GM21723 (cell line): ENCODE results near the gene JMJD1C.
"Not testable (repeated sequence)": the region's sequence is repeated elsewhere in the genome, so short reads cannot be mapped to it uniquely, and the experiment has no call there.

Source experiments
- ATAC-seq: cut with Tn5 transposase; IDR thresholded peaks from one replicate; pipeline ENCODE4 v1.9.1; 2021; ENCODE audit warnings: mild to moderate bottlenecking, moderate library complexity; ENCODE audit not compliant: unreplicated experiment

Gene JMJD1C

DNA sequence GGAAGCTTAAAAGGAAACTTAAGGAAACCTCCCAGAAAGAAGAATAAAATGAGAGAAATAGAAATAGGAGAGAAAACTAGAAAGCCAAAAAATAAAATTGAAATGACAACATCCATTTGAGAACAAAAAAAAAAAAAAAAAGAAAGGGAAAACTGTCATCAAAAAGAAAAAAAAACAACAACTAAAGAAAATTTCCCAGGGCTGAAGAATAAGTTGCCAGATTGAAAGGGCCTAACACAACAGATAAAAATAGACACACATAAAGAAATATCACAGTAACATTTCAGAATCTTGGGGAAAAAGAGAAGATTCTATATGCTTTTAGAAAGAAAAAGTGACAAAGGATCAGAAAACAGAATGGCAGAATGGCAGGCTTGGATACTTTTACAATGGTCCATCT lies 157.1 kb downstream of the JMJD1C start:
- no peak for ATAC-seq

DNA sequence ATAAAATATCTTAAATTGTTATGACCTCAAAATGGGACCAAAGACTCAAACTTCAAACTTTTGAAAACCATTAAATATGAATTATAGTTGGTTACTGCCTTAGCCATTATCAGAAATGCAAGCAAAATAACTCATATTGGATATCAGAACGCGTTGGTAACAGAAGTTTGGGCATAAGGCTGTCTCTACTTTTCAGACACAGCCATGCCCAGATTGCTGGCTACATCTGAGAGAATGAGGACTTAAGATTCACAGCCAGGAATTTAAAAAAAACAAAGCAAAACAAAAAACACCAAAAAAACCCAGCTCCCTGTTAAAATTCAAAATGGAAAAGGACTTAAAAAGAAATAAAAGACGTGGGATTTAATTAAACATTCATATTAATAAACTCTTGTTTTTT lies 161.6 kb downstream of the JMJD1C start:
- no peak for ATAC-seq

DNA sequence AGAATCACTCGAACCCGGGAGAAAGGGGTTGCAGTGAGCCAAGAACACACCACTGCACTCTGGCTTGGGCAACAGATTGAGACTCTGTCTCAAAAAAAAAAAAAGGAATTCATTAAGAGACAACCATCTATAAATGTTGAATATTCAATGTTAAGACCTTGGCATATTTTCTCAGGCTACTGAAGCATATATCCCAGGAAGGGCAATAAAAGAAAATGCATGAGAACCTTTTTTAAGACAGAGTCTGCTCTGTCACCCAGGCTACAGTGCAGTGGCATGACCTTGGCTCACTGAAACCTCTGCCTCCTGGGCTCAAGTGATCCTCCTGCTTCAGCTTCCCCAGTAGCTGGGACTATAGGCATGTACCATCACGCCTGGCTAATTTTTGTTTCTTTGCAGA lies 165.0 kb downstream of the JMJD1C start:
- ATAC-seq, result no peak

DNA sequence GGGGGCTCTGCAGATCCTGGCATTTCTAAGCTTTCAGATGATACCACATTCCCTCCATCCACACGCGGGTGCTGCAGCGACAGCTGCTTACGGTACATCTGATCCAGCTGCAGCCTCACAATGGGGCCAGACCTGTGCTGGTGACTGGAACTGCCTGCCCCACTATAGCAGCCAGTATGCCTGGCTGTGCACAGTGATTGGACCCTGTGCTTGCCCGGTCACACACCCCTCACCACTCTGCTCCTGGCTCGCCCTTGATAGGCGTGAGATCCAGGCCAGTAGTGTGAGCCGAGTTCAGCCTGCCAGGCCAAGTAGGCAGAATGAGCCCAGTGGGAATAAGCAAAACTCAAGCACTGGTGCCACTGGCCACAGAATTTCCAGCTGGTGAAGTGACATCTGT lies 167.8 kb downstream of the JMJD1C start:
- ATAC-seq, result no peak

DNA sequence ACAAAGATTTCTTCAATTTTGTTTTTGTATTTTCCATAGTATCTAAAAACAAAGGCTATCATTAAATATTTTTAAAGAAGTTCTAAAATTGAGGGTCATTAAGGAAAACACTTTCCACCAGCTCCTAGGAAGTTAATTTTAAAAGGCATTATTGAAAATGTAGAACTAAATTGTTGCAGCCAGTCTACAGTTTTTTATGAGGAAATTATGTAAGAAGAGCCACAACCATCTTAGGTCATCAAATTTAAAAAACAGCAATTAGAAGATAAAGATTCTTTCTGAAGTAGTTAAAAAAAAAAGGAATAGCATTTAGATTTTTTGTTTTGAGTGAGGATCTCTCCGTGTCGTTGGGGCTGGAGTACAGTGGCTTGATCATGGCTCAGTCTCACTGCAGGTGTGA lies 171.0 kb downstream of the JMJD1C start:
- no peak for ATAC-seq

DNA sequence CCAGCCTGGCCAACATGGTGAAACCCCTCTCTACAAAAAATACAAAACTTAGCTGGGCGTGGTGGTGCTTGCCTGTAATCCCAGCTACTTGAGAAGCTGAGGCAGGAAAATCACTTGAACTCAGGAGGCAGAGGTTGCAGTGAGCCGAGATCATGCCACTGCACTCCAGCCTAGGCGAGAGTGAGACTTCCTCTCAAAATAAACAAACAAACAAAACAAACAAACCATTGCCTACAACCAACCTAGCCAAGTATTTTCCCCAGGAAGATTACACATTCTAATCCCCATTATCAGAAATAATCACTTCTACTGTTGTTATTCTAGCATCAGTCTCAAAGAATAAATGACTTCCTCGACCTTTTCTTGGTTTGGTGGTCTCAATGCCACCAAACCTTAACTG lies 172.9 kb downstream of the JMJD1C start:
- ATAC-seq, result not testable (repeated sequence)

DNA sequence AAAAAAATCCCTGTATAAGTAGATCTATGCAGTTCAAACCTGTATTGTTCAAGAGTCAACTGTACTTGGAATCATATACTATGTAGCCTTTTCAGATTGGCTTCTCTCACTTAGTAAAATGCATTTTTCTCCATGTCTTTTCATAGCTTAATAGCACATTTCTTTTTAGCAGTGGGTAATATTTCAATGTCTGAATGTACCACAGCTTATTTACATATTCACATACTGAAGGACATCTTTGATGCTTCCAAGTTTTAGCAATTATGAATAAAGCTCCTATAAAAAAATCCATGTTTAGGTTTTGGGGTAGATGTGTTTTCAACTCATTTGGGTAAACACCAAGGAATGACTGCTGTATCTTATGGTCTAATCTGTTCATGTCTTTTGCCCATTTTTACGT lies 177.6 kb downstream of the JMJD1C start:
- ATAC-seq, result no peak

DNA sequence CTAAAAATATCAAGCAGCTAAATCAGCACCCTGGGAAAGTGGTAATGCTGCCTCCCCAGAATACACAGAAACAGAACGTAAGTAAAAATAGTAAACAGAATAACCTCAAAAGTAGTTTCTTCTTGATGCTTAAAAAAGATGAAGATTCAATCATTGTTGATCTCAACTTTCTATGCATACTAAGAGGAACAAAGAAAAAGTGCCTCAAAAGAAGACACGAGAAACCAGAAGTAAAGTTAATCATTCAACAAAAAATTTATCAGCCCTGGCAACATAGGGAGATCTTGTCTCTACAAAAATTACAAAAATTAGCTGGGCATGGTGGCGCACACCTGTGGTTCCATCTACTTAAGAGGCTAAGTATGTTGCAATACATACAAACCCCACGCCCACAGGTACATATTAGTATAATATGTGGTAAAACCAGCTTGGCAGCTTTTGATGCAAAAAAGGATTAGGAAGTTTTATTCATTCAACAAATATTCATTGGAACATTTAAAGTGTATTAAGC lies 179.0 kb downstream of the JMJD1C start:
- ATAC-seq, result peak; percentile 83

DNA sequence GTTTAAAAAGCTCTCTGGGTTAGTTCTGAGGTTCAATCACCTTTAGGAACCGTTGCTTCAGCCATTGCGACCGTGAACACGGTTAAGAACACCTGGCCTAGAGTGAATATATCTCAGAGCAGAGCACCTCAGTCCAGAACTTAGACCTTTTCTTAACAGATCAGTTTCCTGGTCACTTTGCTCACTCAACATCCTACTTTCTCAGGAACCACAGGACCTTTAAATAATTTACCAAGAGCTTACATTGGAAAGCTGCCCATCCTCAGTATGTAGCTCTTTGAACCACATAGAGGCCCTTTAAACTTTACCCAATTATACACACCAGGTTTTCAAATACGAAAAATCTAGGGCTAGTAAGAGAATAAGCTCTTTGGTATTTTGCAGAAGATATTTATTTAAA lies 179.4 kb downstream of the JMJD1C start:
- no peak for ATAC-seq

DNA sequence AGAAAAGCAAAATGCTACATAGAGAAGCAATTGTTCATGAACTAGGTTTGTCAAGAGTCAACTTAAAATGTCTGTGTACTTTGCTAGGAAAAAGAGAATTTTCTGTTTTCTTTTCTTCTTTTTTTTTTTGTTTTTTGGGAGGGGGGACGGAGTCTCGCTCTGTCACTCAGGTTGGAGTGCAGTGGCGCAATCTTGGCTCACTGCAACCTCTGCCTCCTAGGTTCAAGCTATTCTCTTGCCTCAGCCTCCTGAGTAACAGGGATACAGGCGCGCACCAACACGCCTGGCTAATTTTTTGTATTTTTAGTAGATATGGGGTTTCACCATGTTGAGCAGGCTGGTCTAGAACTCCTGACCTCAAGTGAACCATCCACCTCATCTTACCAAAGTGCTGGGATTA lies 181.9 kb downstream of the JMJD1C start:
- not testable (repeated sequence) for ATAC-seq

DNA sequence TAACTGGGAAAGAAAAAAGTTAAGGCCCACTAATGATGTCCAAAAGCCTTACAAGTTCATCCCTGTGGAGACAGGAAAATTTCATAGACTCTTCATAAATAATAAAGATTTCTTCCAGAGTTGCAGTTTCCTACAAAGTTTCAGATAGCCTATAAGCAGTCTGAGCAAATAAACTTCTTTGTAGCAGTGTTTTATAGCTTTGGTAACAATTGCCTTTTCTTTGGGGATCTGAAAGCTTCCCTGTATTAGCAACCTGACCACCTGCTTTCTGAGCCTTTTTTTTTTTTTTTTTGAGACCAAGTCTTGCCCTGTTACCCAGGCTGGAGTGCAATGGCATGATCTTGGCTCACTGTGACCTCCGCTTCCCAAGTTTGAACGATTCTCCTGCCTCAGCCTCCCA lies 182.7 kb downstream of the JMJD1C start:
- no peak for ATAC-seq

DNA sequence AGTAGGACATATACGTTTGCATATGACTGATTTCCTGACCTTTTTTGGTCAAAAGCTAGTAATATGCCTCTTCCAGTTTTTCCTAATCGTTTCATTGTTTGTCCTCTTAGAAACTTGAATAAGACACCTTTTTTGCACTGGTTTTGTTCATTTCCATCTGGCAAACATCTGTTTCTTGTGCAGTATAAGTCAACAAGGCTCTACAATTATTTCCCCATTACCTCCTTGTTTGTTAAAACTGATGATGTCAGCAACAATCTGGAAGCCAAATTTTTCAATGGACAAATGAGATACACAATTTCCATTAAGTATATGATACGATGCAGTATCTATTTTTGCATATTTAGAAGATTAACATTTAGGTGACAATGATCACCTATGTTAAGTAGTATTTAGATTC lies 183.8 kb downstream of the JMJD1C start:
- no peak for ATAC-seq

DNA sequence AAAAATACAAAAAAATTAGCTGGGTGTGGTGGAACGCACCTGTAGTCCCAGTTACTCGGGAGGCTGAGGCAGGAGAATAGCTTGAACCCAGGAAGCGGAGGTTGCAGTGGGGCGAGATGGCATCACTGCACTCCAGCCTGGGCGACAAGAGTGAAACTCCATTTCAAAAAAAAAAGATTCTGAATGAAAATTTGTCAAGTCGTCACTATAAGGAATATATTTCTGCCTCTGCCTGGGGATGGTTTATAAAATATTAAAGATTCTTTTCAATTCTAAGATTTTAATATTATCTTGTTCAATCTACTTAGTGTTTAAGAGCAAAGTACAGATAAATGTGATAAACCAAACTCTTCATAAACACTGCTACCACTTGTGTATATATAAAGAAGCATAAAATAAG lies 185.4 kb downstream of the JMJD1C start:
- ATAC-seq, result no peak

DNA sequence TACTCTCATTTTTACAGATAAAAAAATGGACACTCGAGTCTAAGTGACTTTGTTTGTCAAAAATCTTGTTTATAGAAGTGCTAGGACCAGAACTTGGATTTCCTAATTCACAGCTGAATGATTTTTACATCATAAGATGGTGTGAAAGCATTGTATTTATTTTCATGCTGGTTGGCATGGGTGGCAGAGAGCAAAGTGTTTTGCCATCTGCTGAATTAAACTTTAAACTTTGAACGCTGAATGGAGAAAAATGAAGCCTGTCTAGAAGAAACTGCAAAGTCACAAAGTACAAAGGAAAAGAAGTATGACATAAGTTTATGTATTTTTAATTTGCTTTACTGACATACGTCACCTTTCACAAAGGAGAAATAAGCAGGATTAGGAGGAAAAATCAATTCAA lies 190.7 kb downstream of the JMJD1C start:
- no peak for ATAC-seq

DNA sequence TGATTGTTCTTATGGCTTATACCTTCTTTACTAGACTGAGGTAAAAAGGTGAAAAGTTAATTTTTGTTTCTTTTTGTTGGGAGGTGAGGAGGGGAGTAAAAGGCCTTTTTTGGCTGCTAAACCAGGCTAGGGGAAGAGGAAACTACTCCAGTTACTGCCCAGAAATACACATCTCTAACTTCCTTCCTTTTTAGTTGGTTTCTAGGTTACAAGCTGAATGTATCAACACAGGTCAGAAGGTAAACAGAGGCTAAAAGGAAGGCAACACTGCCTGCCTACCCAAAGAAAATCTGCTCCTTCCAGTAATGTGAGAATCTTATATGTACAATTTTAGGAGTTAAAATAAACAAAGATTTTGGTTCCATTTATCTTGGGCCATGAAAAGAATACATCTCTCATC lies 192.2 kb downstream of the JMJD1C start:
- ATAC-seq, result no peak

DNA sequence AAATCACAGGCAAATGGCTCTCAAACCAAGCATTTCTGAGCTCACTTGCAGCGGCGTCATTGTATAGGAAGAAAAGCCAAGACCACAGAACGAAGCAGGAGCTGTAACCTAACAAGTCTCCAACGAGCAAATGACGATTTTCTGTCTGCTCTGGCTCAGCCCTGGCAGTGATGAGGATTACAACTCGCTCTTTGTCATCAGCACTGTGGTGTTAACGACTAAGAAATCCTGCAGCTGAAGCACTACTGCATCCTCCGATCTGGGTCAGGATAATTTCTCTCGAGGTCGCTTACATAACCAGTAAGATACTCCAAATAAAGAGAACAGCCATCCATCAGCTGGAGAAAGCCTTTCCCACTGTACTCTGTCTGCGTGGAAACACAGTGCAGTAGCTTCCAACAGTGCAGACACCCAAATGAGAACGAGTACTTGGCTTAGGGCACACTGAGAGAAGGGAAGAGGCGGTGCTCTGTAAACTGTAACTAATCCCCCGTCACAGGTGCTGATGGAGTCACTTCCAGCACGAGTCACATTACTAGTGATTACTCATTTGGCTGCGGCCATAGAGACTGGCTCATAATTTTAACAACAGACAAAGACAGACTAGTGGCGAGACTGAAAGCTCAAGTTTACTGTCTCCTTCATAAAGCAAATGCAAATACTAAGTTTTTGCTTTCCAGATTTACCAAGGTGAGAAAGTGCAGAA lies 196.8 kb downstream of the JMJD1C start:
- peak; percentile 95 for ATAC-seq

DNA sequence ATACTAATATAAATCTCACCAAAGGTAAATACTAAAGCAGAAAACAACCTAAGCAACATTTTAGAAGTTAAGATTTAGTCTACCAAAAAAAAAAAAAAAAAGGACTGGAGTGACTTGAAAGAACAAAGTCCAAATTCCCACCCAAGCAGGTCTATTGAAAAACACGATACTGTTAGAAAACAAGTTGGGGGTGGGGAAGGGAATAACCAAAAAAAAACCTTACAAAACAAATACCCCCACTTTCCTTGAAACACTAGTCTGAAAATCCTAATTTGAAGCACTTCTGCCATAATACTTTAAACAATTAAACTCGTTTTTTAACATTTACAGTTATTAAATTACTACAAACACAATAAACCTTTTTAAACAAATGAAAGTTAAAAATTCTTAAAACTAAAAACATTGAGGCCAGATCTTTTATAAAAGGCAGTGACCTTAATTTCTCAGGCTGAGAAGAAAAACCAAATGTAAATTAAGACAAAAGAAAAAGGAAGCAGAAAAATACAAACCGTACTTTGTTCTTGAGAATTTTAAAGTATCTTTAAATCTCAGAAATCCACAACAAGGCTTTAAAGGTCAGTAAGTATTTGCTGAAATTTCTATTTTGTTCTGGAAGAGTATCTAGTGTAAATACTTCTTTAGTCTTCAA lies 197.5 kb downstream of the JMJD1C start:
- ATAC-seq, result no peak

DNA sequence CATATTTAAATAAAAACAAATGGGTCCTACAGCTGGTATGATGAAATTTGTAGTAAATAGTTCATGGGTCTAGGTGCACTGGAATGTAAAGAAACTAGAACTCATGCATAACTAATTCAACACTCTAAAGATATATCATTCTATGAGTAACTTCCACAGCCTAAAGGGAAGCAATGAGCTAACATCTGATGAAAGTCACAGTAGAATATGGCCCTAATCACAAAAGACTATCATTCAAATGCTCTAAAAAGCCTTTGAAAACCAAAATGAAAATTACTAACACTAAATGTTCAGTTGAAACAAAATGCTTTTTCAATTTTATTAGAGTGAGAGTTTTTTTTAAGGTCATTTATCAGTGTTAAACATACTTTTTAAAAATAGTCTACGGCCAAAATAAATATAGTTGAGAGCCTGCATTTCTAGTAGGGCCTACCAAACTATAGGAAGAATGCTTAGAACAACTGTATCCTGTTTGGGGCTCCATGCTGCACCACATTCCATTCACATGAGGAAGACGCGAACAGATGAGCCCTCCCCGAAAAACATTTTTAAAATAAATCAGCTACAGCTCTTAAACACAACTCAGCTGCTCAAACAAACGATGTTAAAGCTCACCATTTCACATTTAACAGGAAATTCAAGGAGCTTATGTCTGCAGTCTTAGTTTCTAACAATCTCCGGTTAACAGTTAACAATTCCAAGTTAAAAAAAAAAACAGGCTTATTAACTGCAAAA lies 198.2 kb downstream of the JMJD1C start:
- ATAC-seq, result peak; percentile 22

DNA sequence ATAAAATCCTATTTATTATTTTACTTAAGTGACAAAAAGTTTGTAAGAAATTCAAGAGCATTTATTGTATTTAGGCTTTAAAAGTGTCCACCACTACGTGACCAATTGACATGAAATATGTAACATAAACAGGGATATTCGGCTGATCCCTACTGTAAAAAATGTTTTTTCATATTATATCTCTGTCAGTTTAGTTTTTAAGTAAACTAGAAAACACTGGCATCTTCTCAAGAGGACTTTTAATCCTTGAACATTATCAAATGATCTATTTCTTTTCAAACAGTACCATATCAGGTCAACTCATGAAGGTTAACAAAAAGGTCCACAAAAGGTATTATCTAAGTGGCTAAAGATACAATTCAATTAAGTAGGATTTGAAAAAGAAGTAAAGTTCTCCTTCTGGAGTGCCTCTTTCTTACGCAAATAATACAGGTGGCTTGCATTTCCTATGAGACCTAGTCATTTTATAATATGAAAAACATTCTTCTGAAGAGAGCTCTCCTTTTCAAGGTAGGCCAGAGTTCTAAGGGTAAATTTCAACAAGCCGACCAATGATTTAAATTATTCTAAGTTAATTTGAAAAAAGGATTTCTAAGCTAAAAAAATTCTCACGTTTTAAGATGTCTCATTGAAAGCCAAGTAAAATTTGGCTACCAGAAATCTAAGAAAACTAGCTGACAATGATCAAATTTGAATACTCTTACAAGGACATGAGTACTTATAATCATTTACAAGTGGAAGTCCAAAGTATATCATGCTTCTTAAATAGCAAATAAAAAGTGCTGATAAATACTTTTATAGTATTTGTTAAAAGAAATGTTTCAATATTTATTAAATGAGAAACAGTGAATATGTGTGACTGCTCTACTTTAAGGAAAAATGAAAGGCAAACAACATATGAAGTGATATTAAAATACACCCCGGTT lies 199.1 kb downstream of the JMJD1C start:
- no peak for ATAC-seq

DNA sequence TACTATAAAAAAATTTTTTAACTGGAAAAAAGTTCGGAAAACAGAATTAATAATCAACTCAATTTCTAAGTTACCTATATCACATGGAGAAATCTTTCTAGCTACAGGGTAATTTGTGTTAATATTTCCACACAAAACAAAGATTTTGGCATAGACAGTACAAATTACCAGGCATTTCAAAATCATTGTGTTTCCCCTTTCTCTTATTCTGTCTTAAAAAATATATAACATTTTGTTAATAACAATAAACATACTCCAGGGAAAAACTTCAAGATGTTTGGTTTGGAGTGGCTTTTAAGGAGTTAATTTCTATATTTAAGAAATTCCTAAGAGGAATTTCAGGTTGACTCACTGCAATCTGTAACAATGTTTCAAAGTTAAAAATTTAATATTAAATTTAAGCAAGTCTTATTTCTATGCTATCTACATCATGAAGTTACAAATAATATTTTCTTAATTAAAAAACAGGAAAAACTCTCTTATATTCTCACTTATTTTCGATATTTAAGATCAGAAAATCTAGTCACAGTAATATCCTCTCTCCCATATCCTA lies 200.0 kb downstream of the JMJD1C start:
- ATAC-seq, result no peak

DNA sequence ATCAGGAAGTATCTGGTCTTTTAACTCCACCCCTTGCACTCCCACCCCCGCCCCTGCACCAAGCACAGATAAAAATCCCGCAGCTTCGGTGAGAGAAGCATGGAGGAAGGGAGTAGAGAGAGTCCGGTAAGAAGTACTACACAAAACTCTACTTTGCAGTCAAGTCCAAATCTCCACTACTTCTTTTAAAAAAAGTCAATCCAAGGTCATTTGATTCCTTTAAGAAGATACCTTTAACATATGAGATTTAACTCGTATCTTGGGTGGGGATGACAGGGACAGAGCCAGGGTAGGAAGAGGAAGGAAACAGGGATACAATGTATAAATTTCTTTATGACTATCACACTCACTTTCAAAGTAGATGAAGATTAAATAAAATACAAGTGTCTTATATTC lies 200.6 kb downstream of the JMJD1C start:
- ATAC-seq, result no peak
